ENCODE measurements around the gene CDKN2AIP.
"Not testable (repeated sequence)": the region's sequence is repeated elsewhere in the genome, so short reads cannot be mapped to it uniquely, and the experiment has no call there.

The CDKN2AIP gene

DNA sequence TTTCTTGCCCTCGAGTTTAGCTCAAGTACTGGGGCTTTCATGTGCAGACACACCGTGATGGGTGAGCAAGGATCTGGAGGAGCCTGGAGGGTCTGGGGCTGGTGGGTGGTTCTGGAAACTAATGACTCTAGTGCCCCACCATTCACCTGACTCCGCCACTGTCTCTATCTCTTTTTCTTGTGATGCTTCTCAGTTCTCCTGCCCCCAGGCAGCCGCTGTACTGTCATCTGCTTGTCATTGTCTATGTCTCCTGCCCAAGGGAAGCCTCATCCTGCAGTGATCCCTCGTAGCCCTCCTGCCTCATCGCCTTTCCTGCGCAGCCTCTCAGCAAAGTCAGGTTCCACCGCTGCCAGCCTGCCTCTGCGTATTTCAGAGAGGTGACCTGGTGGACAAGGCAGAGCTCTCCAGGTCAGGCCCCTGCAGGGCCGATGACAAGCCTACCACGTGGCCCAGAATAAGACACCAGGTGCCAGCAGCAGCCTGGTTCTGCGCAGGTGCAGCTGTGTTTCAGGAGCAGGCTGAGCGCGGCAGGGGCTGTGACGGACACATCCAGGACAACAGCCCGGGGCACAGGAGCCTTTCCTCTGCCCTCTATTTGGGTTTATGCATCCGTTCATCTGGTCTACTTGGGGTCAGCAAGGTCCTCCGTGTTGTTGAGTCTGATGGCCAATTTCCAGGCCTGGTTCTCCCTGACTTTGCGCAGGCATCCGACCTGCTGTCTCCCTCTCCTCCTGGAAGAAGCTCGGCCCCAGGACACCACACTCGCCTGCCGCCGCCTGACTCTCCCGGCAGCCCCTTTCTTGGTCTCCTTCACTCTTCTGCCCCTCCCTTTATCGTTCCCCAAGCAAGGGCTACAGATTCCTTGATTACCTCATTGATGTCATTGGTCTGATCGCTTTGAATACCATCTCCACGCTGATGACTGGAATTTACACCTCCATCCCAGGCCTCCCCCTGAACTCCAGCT, 30.9 kb upstream of the CDKN2AIP start:
- no peak for DNase-seq (ENCODE audit: low read depth)

GRCh38 chr4:183416879-183417755, 27.3 kb upstream of the CDKN2AIP start:
- DNase-seq (ENCODE audit: low read depth) = no peak

DNA sequence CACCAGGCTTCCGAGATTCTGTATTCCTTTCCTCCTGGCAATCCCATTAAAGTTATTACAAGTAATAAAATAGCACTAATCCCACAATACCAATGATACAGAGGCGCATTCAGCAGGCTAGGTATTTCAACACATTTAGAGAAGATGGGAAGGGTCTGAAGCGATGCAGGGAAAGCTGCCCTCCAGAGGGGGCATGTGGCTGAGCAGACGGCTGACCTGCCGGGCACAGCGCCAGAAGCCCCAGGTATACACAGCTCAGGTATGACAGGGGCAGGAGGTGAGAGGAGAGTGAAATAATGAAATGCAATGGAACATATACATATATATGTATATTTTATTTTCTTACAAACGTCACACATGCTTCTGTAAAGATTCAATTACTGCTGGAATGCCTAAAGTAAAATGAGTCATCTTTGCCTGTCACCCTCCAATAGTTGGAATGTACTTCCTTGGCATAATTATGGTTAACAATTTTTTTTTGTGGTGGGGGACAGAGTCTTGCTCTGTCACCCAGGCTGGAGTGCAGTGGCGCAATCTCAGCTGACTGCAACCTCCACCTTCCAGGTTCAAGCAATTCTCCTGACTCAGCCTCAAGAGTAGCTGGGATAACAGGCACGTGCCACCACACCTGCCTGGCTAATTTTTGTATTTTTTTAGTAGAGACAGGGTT, 21.3 kb upstream of the CDKN2AIP start:
- peak; percentile 49 for DNase-seq (ENCODE audit: low read depth)

GRCh38 chr4:183424109-183424744, 20.2 kb upstream of the CDKN2AIP start:
- no peak for DNase-seq (ENCODE audit: low read depth)

- no peak for DNase-seq (ENCODE audit: low read depth)
Observed at GRCh38 chr4:183426507-183426906, 17.9 kb upstream of the CDKN2AIP start.

GRCh38 chr4:183429489-183429888, 14.9 kb upstream of the CDKN2AIP start:
- no peak for DNase-seq (ENCODE audit: low read depth)

GRCh38 chr4:183430317-183430993, 14.0 kb upstream of the CDKN2AIP start:
- DNase-seq (ENCODE audit: low read depth) = no peak

DNA sequence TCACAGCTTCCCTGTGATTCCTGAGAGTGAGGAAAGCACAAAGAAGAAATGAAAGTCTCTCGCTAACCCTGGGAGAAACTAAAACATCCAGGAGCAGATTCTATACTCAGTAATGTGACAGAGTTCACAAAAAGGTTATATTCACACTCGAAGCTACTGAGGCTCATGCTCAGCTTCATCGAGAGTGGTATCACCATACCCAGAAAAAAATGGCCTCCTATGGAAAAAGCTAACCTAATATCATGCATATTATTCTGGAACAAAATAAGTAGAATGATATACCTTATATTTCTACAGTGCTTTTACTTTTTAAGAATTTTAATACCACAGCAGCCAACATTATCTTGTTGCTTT, 13.5 kb upstream of the CDKN2AIP start:
- DNase-seq (ENCODE audit: low read depth) = no peak

DNA sequence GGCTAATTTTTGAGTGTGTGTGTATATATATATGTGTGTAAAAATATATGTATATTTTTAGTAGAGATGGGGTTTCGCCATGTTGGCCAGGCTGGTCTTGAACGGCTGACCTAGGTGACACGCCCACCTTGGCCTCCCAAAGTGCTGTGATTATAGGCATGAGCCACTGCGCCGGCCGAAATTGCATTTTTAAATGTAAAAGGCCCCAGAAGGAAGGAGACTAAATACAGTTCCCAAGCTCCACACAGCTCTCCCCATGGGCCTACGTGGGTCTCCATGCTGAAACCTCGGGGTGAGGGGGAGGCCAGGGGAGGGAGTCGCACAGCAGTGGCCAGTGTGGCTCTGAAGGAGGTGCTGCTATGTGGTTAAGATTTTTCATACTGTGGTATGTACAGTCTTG, 12.8 kb upstream of the CDKN2AIP start:
- DNase-seq (ENCODE audit: low read depth) = no peak

DNA sequence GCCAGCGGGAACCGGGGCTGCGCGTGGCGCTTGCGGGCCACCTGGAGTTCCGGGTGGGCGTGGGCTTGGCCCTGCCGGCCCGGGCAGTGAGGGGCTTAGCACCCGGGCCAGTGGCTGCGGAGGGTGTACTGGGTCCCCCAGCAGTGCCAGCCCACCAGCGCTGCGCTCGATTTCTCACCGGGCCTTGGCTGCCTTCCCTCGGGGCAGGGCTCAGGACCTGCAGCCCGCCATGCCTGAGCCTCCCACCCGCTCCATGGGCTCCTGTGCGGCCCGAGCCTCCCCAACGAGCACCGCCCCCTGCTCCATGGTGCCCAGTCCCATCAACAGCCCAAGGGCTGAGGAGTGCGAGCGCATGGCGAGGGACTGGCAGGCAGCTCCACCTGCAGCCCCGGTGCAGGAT, 11.3 kb upstream of the CDKN2AIP start:
- DNase-seq (ENCODE audit: low read depth) = not testable (repeated sequence)

- DNase-seq (ENCODE audit: low read depth) = no peak
Observed at GRCh38 chr4:183434264-183434663, 10.2 kb upstream of the CDKN2AIP start.

DNA sequence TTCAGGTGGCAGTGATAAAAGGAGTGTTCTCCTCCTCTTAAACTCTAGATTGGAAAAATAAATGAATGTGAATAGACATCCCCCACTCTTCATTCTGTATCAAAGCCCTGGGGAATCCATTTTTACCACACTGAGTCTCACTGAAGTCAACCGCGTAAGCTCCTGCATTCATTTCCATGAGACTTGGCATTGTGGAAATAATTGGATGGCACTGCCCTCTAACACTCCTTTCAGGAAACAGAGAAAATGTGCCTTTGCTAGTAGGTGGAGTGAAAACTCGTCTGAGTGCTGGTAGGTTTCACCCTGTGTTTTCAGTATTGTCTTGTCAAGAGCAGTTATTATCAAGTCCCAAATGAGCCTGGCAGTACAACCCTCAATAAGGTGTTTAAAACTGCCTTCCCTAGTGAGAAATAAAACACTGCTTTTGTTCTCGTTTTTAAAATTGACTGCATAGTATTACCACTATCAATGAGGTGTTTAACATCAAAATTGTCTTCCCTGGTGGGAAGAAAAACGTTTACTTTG, 9.7 kb upstream of the CDKN2AIP start:
- no peak for DNase-seq (ENCODE audit: low read depth)

- DNase-seq (ENCODE audit: low read depth) = no peak
Observed at GRCh38 chr4:183435803-183436202, 8.6 kb upstream of the CDKN2AIP start.

GRCh38 chr4:183436417-183436816, 8.0 kb upstream of the CDKN2AIP start:
- no peak for DNase-seq (ENCODE audit: low read depth)

GRCh38 chr4:183437452-183437851, 7.0 kb upstream of the CDKN2AIP start:
- no peak for DNase-seq (ENCODE audit: low read depth)

GRCh38 chr4:183438458-183439113, 5.8 kb upstream of the CDKN2AIP start:
- DNase-seq (ENCODE audit: low read depth) = no peak

DNA sequence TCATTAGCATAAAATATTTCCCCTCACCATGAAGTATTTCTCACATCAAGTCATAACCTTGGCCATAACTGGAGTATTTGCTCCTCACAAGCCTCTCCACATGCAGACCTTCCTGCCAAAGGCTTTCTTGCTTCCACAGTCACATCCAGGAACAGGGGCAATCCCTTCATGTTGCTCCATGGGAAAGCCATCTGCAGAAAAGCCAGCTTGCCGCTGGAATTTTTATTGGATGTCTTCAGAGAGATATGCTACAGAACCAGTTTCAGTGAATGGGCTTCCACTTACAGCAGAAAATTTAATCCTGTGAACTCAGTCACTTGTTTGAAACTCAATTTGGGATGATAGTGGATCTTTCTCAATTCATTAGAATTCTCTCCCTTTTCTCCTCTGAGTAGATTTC, 3.2 kb upstream of the CDKN2AIP start:
- DNase-seq (ENCODE audit: low read depth) = no peak

GRCh38 chr4:183443655-183444213, 702 bp upstream of the CDKN2AIP start:
- DNase-seq (ENCODE audit: low read depth) = no peak

DNA sequence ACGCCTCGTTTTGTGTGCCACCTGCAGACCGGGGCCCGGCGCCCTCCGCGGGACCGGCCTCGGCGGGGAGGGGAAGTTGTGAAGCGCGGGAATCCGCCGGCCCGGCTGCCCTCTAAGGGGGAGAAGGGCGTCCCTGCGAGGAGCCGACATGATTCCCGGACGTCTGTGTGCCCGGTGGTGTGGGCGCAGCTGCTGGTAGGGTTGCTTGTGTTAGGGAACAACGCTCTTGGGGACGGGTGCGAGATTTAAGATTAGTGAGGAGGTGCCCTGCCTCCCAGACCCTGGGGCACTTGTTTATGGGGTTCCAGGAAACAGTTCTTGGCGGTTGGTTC, 627 bp downstream of the CDKN2AIP start:
- DNase-seq (ENCODE audit: low read depth) = peak; percentile 2

- no peak for DNase-seq (ENCODE audit: low read depth)
Observed at GRCh38 chr4:183447646-183448045, 3.2 kb downstream of the CDKN2AIP start.
